IPS-18c (cell line): Measurements from ENCODE around the gene SLC35A5.

Experiments
- H3K4me3 ChIP-seq: 2 replicates; pipeline ENCODE4 v1.7.0; 2013; ENCODE audit warnings: low read depth, mild to moderate bottlenecking, low read length, moderate library complexity; ENCODE audit not compliant: insufficient read depth
- H3K9me3 ChIP-seq: one replicate; pipeline ENCODE4 v1.6.1; 2013; ENCODE audit warnings: mild to moderate bottlenecking, low read length, moderate library complexity; ENCODE audit not compliant: control insufficient read depth, insufficient read depth

The SLC35A5 gene

DNA sequence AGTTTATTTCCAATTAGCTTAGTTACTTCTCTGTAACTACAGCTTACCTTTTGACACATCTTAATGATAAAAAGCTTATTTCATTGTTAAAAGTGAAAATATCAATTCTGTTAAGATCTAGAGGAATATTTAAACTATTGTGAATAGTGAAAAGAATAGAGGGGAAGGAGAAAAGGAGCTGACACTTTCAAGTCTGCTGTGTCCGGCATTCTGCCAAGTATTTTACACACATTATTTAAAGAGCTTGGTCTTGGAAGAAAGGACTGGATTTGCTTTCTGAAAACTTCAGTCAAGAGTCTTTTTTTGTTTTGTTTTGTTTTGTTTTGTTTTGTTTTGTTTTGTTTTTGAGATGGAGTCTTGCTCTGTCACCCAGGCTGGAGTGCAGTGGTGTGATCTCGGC lies 44.3 kb downstream of the SLC35A5 start:
- Histone ChIP-seq H3K9me3 (no peaks in the 10 kb centered on the region), H3K4me3 (no peak overlapping the region)

DNA sequence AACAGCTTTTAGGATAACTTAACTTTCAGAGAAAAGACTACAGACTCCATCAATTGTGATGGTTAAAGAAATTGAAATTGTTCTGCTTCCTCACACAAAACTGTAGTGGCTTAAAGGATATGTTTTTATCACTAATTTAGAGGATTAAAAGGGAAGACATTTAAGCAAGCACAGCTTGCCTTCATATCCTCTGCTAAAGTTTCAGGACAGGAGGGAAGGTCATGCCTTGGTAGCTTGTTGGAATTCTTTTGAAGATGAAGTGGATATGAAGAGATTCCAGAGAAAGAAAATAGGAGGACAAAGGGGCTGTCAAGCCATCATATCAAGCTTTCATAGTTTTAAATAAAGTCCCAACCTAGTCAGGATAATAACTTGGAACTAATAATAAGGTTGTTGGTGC lies 46.0 kb downstream of the SLC35A5 start:
- no peak overlapping the region for H3K4me3 ChIP-seq
- no peaks in the 10 kb centered on the region for H3K9me3 ChIP-seq

DNA sequence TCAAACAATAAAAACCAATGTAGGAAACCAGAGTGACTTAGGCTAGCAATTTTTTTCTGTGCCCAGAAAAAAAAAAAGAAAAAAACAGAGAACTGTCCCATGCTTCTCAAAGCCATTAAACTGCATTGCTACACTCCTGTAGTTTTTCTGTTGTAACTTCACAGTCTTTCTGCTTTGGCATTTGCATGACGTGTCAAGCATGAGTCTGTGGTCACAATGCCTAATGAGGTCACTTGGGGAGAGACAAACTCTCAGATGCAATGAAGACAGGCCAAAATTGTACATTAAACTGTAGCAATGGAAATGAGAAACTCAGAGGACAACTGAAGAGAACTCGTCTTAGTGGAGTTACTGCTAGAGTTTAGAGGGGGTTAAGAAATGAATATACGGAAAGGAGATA lies 48.3 kb downstream of the SLC35A5 start:
- no peaks in the 10 kb centered on the region for H3K9me3 ChIP-seq

DNA sequence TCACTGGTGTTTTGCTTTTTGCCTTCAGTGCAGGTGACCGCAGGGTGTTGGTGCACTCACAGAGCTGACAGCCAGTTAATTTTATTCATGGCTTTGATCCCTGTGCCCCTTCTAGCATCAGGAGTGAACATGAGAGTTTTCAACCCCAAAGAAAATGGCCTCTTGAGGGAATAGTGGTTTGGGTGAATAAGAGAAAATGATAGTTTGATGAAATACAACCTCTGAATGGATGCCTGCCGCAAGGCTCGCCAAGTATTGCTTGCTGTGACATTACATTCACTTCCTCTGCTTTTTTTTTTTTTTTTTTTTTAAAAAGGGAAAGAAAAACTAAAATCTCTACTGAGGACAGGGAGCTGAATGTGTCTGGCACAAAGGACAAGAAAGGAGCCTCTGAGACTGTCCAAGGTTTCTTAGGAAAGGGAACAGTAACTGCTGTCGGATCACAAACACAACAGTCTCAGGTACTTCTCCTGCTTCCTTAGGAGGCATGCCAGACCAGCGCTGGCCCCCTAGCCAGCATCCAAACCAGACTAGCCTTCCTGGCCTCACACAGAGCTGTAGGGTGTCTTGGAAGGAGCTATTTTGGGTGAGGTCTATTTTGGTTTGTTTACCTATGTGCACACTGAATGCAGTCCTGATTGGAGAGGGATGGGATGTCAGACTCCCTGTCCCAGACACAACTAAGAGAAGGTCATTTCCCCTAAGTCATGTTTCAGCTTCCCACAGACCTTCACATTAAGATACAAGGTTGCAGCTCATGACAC lies 50.1 kb downstream of the SLC35A5 start:
- Histone ChIP-seq H3K4me3 (no peak overlapping the region), H3K9me3 (no peaks in the 10 kb centered on the region)

More for the DNA sequence above, 48.3 kb downstream of the SLC35A5 start:
- no peak overlapping the region for H3K4me3 ChIP-seq

DNA sequence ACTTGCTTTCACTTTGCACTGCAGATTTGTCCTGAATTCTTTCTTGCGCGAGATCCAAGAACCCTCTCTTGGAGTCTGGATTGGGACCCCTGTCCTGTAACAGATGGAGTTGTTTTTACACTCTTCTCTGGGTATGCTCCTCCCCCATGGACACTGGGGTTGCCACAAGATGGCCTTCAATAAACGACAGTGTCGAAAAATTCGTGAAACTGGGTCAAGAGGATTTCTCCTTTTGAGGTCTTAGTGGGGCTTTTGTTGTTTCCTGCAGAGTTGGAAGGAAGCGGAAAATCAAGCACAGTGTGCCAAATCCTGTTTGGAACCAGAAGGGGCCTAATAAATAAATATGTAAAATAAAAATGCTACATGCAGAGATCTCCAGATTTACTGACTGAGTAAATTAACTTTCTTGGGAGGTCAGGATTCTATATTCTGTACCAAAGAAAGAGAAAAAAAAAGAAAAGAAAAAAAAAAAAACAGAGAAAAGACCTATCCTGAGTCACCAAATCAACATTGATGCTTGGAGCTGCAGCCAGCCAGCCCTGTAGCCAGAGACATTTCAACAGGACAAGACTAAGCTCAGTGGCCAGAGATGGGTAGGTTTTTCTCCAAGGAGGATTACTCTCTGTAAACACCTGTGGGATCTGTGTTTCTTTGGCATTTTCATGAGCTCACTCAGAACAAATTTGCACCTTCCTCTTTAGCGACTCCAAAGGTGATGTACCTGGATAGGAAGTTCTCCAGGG lies 54.3 kb downstream of the SLC35A5 start:
- no peaks in the 10 kb centered on the region for H3K9me3 ChIP-seq
- H3K4me3 ChIP-seq = no peak overlapping the region

DNA sequence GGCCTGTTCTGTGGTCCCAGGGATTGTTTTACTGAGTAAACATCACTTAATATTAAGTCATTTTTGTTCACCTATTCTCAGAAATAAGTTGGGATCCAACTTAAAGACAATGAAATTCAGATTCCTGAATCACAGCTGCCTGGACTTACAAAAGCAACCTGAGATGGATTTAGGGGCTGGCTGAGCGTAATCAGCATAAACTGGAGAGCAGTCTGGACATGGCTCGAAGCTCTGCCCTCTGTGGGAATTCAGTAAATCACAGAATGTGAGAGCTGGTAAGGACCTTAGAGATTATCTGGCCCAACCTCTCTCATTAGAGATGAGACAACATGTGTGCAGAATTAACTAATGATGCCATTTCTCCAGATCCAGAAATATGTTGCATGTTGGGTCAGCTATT lies 55.4 kb downstream of the SLC35A5 start:
- Histone ChIP-seq H3K4me3 (no peak overlapping the region), H3K9me3 (no peaks in the 10 kb centered on the region)

DNA sequence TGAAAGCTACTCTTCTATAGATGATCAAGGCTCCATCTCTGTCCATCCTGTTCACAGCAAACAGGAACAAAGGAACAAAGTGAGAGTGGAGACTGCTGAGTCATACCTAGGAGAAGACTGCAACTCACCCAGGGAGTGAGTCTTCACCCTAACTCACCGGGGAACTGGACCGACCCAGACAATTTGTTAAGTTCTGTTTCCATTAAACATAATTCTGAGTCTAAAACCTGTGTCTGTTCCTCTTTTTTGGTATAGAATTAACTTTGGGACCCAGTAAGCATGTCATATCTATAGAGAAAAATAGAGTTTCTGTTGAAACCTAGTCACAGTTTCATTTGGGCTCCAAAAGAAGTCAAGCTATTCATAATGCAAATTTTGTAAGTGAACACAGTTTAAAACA lies 57.5 kb downstream of the SLC35A5 start:
- Histone ChIP-seq H3K4me3 (no peak overlapping the region), H3K9me3 (no peaks in the 10 kb centered on the region)

DNA sequence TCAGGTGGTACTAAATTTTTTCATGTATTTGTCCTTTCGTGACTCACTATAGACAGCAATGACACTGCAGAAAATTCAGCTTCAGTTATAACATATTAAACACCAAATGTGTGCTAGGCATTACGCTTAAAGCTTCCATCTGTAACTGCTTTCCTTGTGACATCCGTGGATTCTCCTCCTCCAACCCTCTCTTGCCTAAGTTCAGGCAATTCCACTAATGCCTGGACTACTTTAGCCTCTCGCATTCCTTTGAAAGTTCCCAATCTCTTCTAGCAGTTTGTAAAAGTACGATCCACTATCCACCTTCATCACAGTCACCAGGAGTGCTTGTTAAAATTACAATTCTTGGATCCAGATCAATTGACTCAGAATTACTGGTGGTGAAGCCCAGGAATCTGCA lies 61.4 kb downstream of the SLC35A5 start:
- Histone ChIP-seq H3K9me3 (no peaks in the 10 kb centered on the region), H3K4me3 (no peak overlapping the region)

DNA sequence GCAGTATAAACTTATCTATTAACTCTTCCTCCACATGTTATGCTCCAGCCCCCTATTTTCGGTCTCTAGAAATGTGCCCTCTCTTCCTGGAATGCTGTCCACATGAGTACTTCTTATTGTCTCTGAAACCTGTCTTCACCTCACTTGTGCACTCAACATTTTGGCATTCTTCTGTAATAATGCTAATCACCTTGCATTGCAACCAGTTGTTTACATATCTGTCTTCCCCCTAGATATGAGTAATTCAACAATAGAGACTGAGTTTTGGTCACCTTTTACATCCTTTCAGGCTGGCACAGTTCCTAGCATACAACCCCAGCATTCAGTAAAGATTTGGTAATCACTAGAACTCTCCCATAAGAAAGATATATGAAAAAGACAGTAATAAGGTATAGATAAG lies 61.9 kb downstream of the SLC35A5 start:
- H3K9me3 ChIP-seq = no peaks in the 10 kb centered on the region
- H3K4me3 ChIP-seq = no peak overlapping the region

DNA sequence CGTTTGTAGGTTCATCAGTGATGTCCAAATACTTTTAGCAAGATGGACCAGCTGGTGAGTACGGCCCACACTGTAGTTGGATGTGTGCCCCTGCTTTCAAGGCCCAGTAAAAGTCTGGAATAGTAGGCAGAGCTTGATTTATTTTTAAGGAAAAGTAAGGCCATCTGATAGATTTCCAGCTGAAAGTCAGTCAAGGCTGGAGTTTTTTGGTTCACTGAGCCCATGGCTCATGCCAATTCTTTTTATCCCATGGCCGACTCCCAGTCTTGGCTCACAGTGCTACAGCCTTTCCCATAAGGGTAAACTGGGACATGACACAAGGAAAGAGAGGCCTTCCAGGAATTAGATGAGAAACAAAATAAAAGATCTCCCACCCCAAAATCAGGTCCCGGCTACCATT lies 65.6 kb downstream of the SLC35A5 start:
- Histone ChIP-seq H3K4me3 (no peak overlapping the region), H3K9me3 (no peaks in the 10 kb centered on the region)

DNA sequence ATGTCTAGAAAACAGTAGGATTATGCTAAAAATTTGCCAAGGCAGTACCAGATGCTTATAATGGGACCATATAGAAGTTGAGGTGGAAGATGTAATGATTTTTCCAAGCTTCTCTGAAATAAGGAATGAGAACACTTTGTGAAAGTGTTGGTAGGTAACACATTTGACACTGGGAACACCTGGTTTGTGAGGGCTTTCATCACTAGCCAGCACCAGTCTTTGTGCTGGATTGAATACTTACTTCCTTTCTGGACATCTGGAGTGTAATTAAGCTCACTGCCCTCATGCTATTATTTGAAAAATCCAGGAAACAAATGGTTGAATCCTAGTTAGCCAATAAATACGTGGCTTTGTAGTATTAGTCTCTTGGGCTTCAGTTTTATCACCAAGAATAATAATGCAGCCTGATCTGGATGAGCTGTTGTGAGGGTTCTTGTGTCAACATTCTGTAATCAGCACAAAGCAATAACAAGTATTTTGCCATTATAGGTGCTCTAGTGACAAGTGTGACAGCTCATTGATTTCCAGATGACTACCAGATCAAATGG lies 66.1 kb downstream of the SLC35A5 start:
- Histone ChIP-seq H3K9me3 (no peaks in the 10 kb centered on the region), H3K4me3 (no peak overlapping the region)

DNA sequence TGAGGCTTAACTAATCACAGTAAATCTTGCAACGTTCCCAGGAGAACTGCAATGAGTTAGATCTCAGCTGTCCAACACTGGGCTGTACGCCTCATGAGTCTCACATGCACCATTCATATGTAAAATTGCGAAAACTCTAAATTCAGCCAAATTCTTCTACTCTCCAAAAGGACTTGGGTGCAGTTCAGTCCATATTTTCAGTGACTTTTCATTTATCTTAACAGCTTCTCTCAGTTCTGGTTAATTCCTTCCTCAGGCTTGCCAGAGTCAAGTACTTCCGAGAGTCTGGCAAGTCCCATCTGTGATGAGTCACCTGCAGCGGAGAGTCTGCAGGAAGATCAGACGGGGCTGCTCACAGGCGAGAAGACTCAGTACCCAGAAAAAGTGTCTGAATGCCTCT lies 67.6 kb downstream of the SLC35A5 start:
- Histone ChIP-seq H3K9me3 (no peaks in the 10 kb centered on the region), H3K4me3 (no peak overlapping the region)

DNA sequence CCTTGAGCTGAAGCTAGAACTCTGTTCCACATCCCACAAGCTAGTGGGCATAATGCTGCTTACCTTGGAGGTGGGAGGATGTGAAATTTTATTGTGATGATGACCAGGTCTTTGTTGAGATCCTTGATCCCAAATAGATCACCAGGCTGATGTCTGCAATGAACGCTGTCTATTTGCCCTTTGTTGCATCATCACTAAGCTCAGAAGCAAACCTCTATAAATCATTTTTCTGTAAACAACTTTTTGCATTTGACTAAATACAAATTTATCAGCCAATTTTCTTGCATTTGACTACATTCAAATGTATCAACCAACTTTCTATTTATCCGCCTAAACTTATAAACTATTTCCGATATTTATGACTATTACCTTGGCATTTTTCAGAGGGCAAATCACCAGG lies 69.4 kb downstream of the SLC35A5 start:
- Histone ChIP-seq H3K4me3 (no peak overlapping the region), H3K9me3 (no peaks in the 10 kb centered on the region)

DNA sequence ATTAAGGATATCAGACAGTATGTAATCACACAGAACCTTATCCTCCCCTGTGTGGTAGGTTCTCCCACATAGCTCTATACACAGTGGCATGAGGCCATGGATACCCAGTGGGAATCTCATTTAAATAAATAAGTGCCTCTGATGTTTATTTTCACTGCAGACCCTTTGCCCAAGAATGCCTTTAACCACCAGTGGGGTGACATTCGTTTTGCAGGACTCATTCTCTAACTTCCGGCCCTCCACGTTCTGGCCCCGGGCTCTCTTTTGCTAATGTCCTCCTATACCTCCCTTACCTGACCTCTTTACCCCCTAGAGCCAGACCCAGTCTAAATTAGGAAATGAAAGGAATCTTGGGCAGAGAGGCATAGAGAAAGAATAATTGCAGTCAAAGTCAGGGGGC lies 70.8 kb downstream of the SLC35A5 start:
- Histone ChIP-seq H3K9me3 (peaks cover 2% of the 10 kb centered on the region), H3K4me3 (no peak overlapping the region)

DNA sequence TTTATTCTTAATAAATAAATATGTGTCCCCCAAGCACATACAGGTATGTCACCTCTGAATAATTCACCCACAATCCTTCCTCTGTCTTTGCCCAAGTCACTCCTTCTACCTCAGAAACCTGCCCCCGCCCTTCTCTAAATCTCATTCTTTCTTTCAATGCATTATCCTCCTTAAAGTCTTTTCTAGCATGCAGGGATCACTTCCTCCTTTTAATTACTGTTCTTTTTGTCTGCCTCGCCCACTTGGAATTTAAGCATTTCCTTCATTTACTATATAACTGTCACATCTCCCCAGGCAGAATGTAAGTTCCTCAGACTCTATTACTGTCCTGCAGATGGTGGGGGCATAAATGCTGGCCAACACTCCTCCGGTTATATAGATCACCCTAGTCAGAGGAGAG lies 71.3 kb downstream of the SLC35A5 start:
- Histone ChIP-seq H3K4me3 (no peak overlapping the region), H3K9me3 (peaks cover 3% of the 10 kb centered on the region)

DNA sequence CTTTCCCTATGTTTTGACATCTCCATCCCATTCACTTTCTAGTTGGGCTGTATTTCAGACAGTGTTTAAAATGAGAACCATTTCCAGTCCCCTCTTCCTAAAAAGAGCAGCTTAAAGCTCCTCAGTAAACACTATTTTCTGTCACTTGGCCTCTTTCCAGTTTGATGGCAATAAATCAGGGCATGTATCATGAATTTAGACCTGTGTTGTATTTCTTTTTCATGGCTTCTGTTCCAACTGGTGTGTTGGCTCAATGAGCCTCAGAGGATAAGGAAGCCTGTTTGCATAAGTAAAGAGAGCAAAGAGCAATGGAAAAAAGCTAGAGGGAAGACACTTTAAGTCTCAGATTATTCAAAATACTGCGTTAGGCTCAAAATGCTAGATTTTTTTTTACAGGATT lies 71.9 kb downstream of the SLC35A5 start:
- no peak overlapping the region for H3K4me3 ChIP-seq
- peaks cover 3% of the 10 kb centered on the region for H3K9me3 ChIP-seq

DNA sequence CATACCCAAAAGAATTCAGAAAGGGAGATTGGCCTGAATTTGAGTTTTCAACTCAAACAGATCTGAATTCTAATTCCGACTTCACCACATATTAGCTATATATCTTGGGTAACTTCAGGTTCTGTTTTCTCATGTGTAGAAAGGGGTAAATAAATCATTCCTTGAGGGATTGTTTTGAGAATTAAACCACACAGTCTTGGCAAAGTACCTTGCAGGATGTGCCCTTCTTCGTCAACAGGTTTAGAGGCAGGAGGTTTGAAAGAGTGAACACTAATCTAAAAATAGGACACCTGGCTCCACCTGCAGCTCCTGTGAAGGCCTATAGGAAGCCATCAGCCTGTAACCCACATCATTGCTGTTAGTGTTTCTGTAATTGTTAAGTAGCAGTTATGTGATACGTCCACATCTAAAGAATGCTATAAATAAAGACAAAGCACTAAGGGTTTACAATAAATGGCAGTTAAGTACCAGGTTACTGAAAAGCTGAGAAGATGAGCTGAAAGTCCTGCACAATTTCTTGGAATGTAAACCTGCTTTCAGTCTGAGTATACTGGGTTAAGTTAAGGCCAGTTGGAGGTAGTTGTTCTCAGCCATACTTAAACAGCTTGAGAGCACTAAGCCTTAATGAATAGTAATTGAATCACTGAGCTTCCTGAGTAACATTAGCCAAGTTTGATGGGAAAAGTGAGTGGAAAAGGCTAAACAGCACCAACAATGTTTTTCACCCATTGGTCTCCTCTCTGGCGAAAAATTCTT lies 73.1 kb downstream of the SLC35A5 start:
- Histone ChIP-seq H3K4me3 (no peak overlapping the region), H3K9me3 (peaks cover 3% of the 10 kb centered on the region)
